PC-9 (cell line): ENCODE data around the gene PHLDA1.

Experiments used
- CTCF ChIP-seq: fragments of 200-600 bp; sonication (generic); conservative IDR thresholded peaks from 2 replicates; pipeline ENCODE4 v1.6.1; 2017; ENCODE audit warnings: mixed run types, antibody characterized with exemption, mild to moderate bottlenecking, moderate library complexity
- EZH2 ChIP-seq: fragments of 200-600 bp; sonication (generic); IDR thresholded peaks from 2 replicates; pipeline ENCODE4 v1.8.0; 2017; ENCODE audit warnings: antibody characterized with exemption, low read depth

GRCh38 chr12:76010732-76011458, 20.7 kb downstream of the PHLDA1 start:
- TF ChIP-seq CTCF: no peak
- TF ChIP-seq EZH2: no peak
